ENCODE measurements around the gene ELN.

ELN gene

DNA sequence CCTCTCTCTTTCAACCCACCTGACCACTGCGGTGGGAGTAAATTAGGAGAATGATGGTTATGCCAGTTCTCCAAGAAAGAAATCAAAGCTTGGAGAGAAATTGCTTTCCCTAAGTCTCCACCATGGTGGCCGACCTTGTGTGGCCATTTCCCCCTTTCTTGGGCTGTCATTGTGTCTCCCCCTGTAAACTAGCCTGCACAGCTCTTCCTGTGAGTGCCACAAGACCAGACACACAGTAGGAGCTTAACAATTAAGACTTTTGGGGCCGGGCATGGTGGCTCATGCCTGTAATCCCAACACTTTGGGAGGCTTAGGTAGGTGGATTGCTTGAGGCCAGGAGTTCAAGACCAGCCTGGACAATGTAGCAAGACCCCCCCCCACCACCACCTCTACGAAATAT lies 36.7 kb downstream of the ELN start:
- Histone ChIP-seq H3K4me1 (ENCODE audit: control insufficient read depth, low read length) (peaks cover 18% of the 10 kb centered on the region), H3K9me2 (replicated peaks; ENCODE audit: control insufficient read depth, low read length) (no peaks in the 10 kb centered on the region), H3K27ac (ENCODE audit: low read depth, low read length) (no peak overlapping the region), H3K27me3 (ENCODE audit: control insufficient read depth, low read length) (no peaks in the 10 kb centered on the region), H4K20me1 (ENCODE audit: control insufficient read depth, insufficient read depth, low read depth, low read length) (no peaks in the 10 kb centered on the region), H3K79me2 (ENCODE audit: control insufficient read depth, low read length) (no peaks in the 10 kb centered on the region), H3F3A (ENCODE audit: control insufficient read depth, insufficient read depth) (no peaks in the 10 kb centered on the region), H3K9me3 (ENCODE audit: control insufficient read depth, insufficient read depth, low read length) (no peaks in the 10 kb centered on the region), H3K36me3 (ENCODE audit: control insufficient read depth, low read length) (no peaks in the 10 kb centered on the region), H3K4me2 (ENCODE audit: low read length) (no peak overlapping the region), H3K4me3 (ENCODE audit: low read length) (no peak overlapping the region)
- TF ChIP-seq, protein P1, sequence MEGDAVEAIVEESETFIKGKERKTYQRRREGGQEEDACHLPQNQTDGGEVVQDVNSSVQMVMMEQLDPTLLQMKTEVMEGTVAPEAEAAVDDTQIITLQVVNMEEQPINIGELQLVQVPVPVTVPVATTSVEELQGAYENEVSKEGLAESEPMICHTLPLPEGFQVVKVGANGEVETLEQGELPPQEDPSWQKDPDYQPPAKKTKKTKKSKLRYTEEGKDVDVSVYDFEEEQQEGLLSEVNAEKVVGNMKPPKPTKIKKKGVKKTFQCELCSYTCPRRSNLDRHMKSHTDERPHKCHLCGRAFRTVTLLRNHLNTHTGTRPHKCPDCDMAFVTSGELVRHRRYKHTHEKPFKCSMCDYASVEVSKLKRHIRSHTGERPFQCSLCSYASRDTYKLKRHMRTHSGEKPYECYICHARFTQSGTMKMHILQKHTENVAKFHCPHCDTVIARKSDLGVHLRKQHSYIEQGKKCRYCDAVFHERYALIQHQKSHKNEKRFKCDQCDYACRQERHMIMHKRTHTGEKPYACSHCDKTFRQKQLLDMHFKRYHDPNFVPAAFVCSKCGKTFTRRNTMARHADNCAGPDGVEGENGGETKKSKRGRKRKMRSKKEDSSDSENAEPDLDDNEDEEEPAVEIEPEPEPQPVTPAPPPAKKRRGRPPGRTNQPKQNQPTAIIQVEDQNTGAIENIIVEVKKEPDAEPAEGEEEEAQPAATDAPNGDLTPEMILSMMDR (IDR thresholded peaks at IDR 0.05; ENCODE audit: low read depth, low read length, poor library complexity, severe bottlenecking), result no peak
- TF ChIP-seq EZH2phosphoT487 (IDR thresholded peaks at IDR 0.05; ENCODE audit: borderline replicate concordance, low read length), result no peak

DNA sequence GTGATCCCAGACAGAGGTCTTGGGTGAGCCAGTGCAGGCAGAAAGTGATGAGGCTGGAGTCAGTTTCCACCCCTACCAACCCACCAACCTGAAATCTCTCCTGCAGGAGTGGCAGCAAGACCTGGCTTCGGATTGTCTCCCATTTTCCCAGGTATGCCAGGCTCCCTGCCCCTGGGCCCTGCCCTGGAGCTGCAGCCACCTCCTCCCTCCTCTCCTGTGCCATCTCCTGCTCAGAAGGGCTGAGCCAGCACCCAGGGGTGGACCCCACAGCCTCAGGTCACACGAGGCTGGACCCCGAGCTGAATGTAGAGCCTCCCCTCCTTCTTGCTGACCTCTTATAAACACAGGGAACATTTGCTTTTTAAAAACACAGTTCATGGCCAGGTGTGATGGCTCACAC lies 38.7 kb downstream of the ELN start:
- H4K20me1 ChIP-seq (ENCODE audit: control insufficient read depth, insufficient read depth, low read depth, low read length), result no peaks in the 10 kb centered on the region
- H3K4me2 ChIP-seq (ENCODE audit: low read length), result no peak overlapping the region
- H3F3A ChIP-seq (ENCODE audit: control insufficient read depth, insufficient read depth), result no peaks in the 10 kb centered on the region
- H3K36me3 ChIP-seq (ENCODE audit: control insufficient read depth, low read length), result no peaks in the 10 kb centered on the region
- no peaks in the 10 kb centered on the region for H3K9me2 ChIP-seq (replicated peaks; ENCODE audit: control insufficient read depth, low read length)
- TF ChIP-seq EZH2phosphoT487 (IDR thresholded peaks at IDR 0.05; ENCODE audit: borderline replicate concordance, low read length), result no peak
- TF ChIP-seq, protein P1 (IDR thresholded peaks at IDR 0.05; ENCODE audit: low read depth, low read length, poor library complexity, severe bottlenecking), result no peak
- no peak overlapping the region for H3K27ac ChIP-seq (ENCODE audit: low read depth, low read length)
- no peaks in the 10 kb centered on the region for H3K9me3 ChIP-seq (ENCODE audit: control insufficient read depth, insufficient read depth, low read length)
- H3K27me3 ChIP-seq (ENCODE audit: control insufficient read depth, low read length), result no peaks in the 10 kb centered on the region
- H3K4me1 ChIP-seq (ENCODE audit: control insufficient read depth, low read length), result peaks cover 18% of the 10 kb centered on the region
- H3K79me2 ChIP-seq (ENCODE audit: control insufficient read depth, low read length), result no peaks in the 10 kb centered on the region
- H3K4me3 ChIP-seq (ENCODE audit: low read length), result no peak overlapping the region

DNA sequence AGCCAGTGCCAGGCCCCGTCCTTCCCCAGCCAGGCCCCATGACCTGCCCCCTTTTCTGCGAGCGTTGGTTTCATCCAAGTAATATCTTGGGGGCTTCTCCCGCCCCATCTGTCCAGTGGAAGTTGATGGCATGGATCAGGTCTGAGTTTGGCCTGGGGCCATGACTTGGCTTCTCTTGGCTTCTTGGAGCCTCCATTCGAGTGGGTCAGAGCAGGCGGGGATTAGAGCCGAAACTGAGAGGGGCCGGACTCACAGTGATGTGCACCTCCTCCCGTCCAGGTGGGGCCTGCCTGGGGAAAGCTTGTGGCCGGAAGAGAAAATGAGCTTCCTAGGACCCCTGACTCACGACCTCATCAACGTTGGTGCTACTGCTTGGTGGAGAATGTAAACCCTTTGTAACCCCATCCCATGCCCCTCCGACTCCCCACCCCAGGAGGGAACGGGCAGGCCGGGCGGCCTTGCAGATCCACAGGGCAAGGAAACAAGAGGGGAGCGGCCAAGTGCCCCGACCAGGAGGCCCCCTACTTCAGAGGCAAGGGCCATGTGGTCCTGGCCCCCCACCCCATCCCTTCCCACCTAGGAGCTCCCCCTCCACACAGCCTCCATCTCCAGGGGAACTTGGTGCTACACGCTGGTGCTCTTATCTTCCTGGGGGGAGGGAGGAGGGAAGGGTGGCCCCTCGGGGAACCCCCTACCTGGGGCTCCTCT lies 40.6 kb downstream of the ELN start:
- Histone ChIP-seq H3K4me3 (ENCODE audit: low read length) (no peak overlapping the region), H3K27ac (ENCODE audit: low read depth, low read length) (no peak overlapping the region), H3K79me2 (ENCODE audit: control insufficient read depth, low read length) (no peaks in the 10 kb centered on the region), H4K20me1 (ENCODE audit: control insufficient read depth, insufficient read depth, low read depth, low read length) (no peaks in the 10 kb centered on the region), H3K36me3 (ENCODE audit: control insufficient read depth, low read length) (no peaks in the 10 kb centered on the region), H3K27me3 (ENCODE audit: control insufficient read depth, low read length) (no peaks in the 10 kb centered on the region), H3K9me3 (ENCODE audit: control insufficient read depth, insufficient read depth, low read length) (no peaks in the 10 kb centered on the region), H3K9me2 (replicated peaks; ENCODE audit: control insufficient read depth, low read length) (no peaks in the 10 kb centered on the region), H3K4me2 (ENCODE audit: low read length) (no peak overlapping the region), H3K4me1 (ENCODE audit: control insufficient read depth, low read length) (peaks cover 13% of the 10 kb centered on the region), H3F3A (ENCODE audit: control insufficient read depth, insufficient read depth) (no peaks in the 10 kb centered on the region)
- TF ChIP-seq, protein P1 (IDR thresholded peaks at IDR 0.05; ENCODE audit: low read depth, low read length, poor library complexity, severe bottlenecking), result no peak
- TF ChIP-seq EZH2phosphoT487 (IDR thresholded peaks at IDR 0.05; ENCODE audit: borderline replicate concordance, low read length), result no peak
